ENCODE results near the gene OAF. TPM values are rescaled to one million over a fixed set of nuclear protein-coding genes. Genes with fewer than 3 reads are reported as not detected.
A peak's percentile ranks its signal among the peaks of the same experiment; 100 is the strongest.
"Not testable (repeated sequence)": the region's sequence is repeated elsewhere in the genome, so short reads cannot be mapped to it uniquely, and the experiment has no call there.

Gene OAF
- total and polyA plus RNA-seq, 11 donors = 10.3 to 41.9 (median 19.9) TPM

DNA sequence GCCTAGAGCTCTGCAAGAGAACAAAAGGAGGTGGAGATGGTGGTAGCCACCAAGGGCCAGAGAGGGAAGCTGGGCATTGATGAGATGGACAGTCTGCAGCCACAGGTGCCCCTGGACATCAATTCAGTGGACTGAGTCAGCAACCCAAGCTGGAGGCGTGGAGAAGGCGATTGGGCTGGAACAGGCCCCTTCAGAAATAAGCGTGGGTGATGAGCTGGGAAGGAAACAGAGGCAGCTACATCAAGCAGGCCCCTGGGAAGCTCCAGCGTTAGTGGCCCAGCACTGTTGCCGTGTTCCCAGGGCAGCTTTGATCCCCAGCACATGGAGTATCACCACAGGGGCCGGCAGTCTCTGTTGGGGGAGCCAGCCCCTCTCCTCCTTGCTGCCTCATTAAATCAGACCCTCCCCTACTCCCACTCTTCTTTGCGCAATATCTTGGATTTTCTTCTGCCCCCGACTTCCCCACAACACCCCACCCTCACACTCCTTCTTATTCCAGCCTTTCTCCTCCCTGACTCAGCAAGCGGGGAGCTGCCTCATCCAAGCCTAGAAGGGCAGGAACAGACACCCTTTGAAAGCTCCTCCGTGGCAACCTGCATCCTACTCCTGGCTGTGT lies 31.7 kb upstream of the OAF start:
- no peak for TF ChIP-seq POLR2A (IDR thresholded peaks at IDR 0.05)
- TF ChIP-seq, protein P1, sequence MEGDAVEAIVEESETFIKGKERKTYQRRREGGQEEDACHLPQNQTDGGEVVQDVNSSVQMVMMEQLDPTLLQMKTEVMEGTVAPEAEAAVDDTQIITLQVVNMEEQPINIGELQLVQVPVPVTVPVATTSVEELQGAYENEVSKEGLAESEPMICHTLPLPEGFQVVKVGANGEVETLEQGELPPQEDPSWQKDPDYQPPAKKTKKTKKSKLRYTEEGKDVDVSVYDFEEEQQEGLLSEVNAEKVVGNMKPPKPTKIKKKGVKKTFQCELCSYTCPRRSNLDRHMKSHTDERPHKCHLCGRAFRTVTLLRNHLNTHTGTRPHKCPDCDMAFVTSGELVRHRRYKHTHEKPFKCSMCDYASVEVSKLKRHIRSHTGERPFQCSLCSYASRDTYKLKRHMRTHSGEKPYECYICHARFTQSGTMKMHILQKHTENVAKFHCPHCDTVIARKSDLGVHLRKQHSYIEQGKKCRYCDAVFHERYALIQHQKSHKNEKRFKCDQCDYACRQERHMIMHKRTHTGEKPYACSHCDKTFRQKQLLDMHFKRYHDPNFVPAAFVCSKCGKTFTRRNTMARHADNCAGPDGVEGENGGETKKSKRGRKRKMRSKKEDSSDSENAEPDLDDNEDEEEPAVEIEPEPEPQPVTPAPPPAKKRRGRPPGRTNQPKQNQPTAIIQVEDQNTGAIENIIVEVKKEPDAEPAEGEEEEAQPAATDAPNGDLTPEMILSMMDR (IDR thresholded peaks at IDR 0.05) = no peak
- ATAC-seq = peak in 3 of 4 donors; percentile 25 to 48 (median 47)
- no peaks in the 10 kb centered on the region for H3K9me3 ChIP-seq
- 76 to 89% (median 78%) methylated on average over 10 of the region's 10 CpGs for WGBS, 4 donors
- no peaks in the 10 kb centered on the region for H3K36me3 ChIP-seq
- intact Hi-C loops (cut with DNase I) = loop anchor here in 1 of 10 donors (5.0 kb wide), 1 partner anchor 33 kb away; the partner anchor contains the start of gene OAF
- H3K4me1 ChIP-seq = peaks cover 0 to 54% (median 20%) of the 10 kb centered on the region in 12 donors
- peak in 1 of 5 donors; percentile 51 for DNase-seq
- H3K27me3 ChIP-seq = peaks cover 0 to 5% (median 0%) of the 10 kb centered on the region in 9 donors
- H3K4me3 ChIP-seq = no peak overlapping the region
- peak overlapping the region in 10 of 12 donors; percentile 0 to 59 (median 37) for H3K27ac ChIP-seq

DNA sequence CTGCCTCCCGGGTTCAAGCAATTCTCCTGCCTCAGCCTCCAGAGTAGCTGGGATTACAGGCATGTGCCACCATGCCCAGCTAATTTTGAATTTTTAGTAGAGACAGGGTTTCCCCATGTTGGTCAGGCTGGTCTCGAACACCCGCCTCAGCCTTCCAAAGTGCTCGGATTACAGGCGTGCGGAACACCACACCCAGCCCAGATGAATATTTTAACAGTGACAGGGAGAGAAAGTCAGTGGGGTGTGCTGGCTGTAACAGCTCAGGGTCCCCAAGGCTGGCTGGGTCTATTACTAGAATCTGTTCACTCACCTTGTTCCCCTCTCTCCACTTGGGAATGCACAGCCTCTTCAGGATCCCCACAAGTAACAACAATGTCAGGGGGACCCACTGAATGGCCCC lies 30.8 kb upstream of the OAF start:
- intact Hi-C loops (cut with DNase I) = loop anchor here in 2 of 10 donors (5.0 kb wide), 1 partner anchor 37 kb away; no protein-coding TSS in a partner anchor
- H3K36me3 ChIP-seq, ATAC-seq, H3K9me3 ChIP-seq, H3K4me3 ChIP-seq, H3K27me3 ChIP-seq: not testable (repeated sequence)
- peak in 1 of 5 donors; percentile 18 for DNase-seq
- Histone ChIP-seq H3K4me1 (peaks cover 0 to 59% (median 20%) of the 10 kb centered on the region in 12 donors), H3K27ac (peak overlapping the region in 8 of 12 donors; percentile 11 to 56 (median 28))
- WGBS, 4 donors = 84 to 95% (median 90%) methylated on average over 6 of the region's 6 CpGs

DNA sequence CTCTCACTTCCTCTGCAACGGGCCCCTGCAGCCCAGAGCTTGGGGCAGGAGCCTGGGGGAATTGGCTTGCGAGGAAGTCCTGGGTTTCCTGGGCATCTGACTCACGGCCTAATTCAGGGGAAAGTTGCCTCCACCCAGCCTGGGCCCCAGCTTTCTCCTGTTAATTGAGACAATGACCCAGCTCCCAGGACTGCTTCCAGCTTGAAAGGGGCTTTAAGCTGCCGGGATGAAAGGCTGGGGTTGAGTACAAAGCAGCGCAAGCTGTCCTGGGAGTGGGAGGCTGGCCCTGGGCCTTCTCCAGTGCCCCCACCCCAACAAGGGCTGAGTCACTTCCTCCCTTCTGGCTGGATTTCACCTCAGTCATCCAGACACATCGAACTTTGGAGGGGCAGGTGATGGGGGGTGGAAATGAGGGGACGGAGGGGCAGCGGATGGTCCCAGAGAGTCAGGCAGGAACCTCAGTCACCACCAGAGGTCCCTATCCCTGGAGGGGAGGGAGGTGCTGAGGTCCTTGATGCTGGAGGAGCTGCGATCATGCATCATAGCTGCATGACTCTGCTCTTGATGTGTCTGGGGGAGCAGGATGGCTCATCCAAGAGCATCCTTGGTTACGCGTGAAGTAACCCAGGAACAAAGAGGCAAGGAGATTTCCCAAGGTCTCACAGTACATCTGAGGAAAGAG lies 30.1 kb upstream of the OAF start:
- WGBS, 4 donors = 66 to 72% (median 68%) methylated on average over 8 to 11 of the region's 11 CpGs
- H3K9me3 ChIP-seq = no peaks in the 10 kb centered on the region
- peaks cover 0 to 64% (median 20%) of the 10 kb centered on the region in 12 donors for H3K4me1 ChIP-seq
- peaks cover 0 to 5% (median 0%) of the 10 kb centered on the region in 9 donors for H3K27me3 ChIP-seq
- no peaks in the 10 kb centered on the region for H3K36me3 ChIP-seq
- TF ChIP-seq, protein P1 (IDR thresholded peaks at IDR 0.05) = peak in 2 of 12 donors; percentile 6 to 17
- no peak for TF ChIP-seq POLR2A (IDR thresholded peaks at IDR 0.05)
- intact Hi-C loops (cut with DNase I) = loop anchor here in 2 of 10 donors (5.0 kb wide), 1 partner anchor 37 kb away; no protein-coding TSS in a partner anchor
- peak overlapping the region in 8 of 12 donors; percentile 6 to 47 (median 26) for H3K27ac ChIP-seq
- DNase-seq = peak in 2 of 5 donors; percentile 62 to 66
- H3K4me3 ChIP-seq = no peak overlapping the region
- peak in 1 of 4 donors; percentile 18 for ATAC-seq

DNA sequence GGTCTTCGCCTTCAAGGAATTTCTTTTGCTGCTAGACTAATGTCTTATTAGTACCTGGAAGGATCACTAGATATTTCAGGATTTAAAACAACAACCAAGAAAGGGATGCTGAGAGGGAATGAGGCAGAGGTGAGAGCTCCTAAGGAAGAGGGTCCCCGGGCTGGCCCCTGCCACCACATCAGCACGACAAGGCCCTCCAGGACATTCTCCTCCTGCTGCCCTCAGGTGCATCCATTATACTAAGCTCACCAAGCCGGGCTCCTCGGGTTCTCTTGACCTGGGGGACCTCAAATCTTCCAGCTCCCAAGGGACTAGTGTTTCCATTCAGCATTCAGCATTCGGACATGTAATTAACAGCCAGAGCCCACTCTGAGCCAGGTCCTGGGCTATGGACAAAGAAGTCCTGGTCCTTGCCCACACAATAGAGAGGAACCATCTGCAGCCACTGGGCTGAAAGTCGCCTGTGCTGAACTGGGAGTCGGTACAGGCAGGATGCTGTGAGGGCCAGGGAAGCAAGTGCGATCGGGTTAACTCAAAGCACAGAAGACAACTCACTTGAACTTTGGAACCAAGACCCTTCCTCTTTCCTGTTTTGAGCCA lies 29.4 kb upstream of the OAF start:
- H3K27me3 ChIP-seq = peaks cover 0 to 5% (median 0%) of the 10 kb centered on the region in 9 donors
- H3K4me1 ChIP-seq = peaks cover 0 to 72% (median 25%) of the 10 kb centered on the region in 12 donors
- no peaks in the 10 kb centered on the region for H3K9me3 ChIP-seq
- H3K36me3 ChIP-seq = no peaks in the 10 kb centered on the region
- DNase-seq (peak in 1 of 5 donors; percentile 27), ATAC-seq (no peak)
- peak overlapping the region in 5 of 12 donors; percentile 37 to 90 (median 47) for H3K27ac ChIP-seq
- no peak overlapping the region for H3K4me3 ChIP-seq
- TF ChIP-seq, protein P1 (IDR thresholded peaks at IDR 0.05) = no peak
- TF ChIP-seq POLR2A (IDR thresholded peaks at IDR 0.05) = no peak
- intact Hi-C loops (cut with DNase I) = loop anchor here in 2 of 10 donors (5.0 kb wide), 1 partner anchor 36 kb away; no protein-coding TSS in a partner anchor
- 86 to 89% (median 87%) methylated on average over 9 to 10 of the region's 10 CpGs for WGBS, 4 donors

Measured in heart left ventricle (tissue), 16 donors.